ENCODE measurements around the gene CYP27B1. TPM values are rescaled to one million over a fixed set of nuclear protein-coding genes. Genes with fewer than 3 reads are reported as not detected.

The CYP27B1 gene
- total and polyA plus RNA-seq, 2 experiments from 2014 or later = 1.1 to 2.7 TPM

DNA sequence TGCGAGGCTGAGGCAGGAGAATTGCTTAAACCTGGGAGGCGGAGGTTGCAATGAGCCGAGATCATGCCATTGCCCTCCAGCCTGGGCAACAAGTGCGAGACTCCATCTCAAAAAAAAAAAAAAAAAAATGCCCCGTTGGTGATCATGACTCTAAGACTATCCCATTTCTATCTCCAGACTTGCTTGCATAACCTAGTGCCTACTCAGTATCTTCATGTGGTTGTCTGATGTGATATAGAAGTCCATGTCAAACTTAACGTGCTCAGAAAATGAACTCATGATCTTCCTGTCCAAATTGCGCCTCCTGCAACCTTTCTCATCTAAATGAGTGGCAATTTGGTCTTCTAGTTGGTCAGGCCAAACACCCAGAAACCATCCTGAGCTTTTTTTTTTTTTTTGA is 11.0 kb upstream of the CYP27B1 start:
- H3K4me3 Mint-ChIP-seq = no peak overlapping the region
- Histone ChIP-seq H3K4me1 (ENCODE audit: insufficient read depth) (no peaks in the 10 kb centered on the region), H3F3A (replicated peaks; ENCODE audit: low read depth) (no peaks in the 10 kb centered on the region), H3K27me3 (ENCODE audit: insufficient read depth) (peaks cover 15% of the 10 kb centered on the region), H3K36me3 (ENCODE audit: insufficient read depth) (no peaks in the 10 kb centered on the region), H3K9me2 (ENCODE audit: insufficient read depth) (no peaks in the 10 kb centered on the region), H3K27ac (ENCODE audit: low read depth) (no peak overlapping the region), H3K4me2 (no peak overlapping the region), H3K79me2 (replicated peaks; ENCODE audit: insufficient read depth) (peaks cover 2% of the 10 kb centered on the region), H3K4me3 (no peak overlapping the region), H4K20me1 (replicated peaks; ENCODE audit: insufficient read depth) (no peaks in the 10 kb centered on the region; the same call in 1 of the 2 replicates), H2AFZ (no peak overlapping the region)
- H3K27ac Mint-ChIP-seq = no peak overlapping the region
- no peaks in the 10 kb centered on the region; the same call in 2 of the 3 replicates for H3K9me3 Mint-ChIP-seq
- TF ChIP-seq JUNB (IDR thresholded peaks at IDR 0.05; ENCODE audit: unreplicated experiment) (no peak), CREB1 (CRISPR knock-in tag; IDR thresholded peaks at IDR 0.05; ENCODE audit: low read depth) (no peak), ZNF331 (CRISPR knock-in tag; IDR thresholded peaks at IDR 0.05; ENCODE audit: low read depth) (no peak), STAT1 (IDR thresholded peaks at IDR 0.05; ENCODE audit: unreplicated experiment) (no peak), EZH2 (IDR thresholded peaks at IDR 0.05; ENCODE audit: low read depth, unreplicated experiment) (no peak), ETS1 (IDR thresholded peaks at IDR 0.05) (no peak), POLR2AphosphoS5 (IDR thresholded peaks at IDR 0.05; ENCODE audit: low read depth) (no peak), REST (IDR thresholded peaks at IDR 0.05; ENCODE audit: unreplicated experiment) (no peak), EZH2phosphoT487 (IDR thresholded peaks at IDR 0.05; ENCODE audit: unreplicated experiment) (no peak), NANOG (IDR thresholded peaks at IDR 0.05; ENCODE audit: borderline replicate concordance) (no peak), ZNF114 (CRISPR knock-in tag; IDR thresholded peaks at IDR 0.05) (no peak)
- TF ChIP-seq, protein P1, sequence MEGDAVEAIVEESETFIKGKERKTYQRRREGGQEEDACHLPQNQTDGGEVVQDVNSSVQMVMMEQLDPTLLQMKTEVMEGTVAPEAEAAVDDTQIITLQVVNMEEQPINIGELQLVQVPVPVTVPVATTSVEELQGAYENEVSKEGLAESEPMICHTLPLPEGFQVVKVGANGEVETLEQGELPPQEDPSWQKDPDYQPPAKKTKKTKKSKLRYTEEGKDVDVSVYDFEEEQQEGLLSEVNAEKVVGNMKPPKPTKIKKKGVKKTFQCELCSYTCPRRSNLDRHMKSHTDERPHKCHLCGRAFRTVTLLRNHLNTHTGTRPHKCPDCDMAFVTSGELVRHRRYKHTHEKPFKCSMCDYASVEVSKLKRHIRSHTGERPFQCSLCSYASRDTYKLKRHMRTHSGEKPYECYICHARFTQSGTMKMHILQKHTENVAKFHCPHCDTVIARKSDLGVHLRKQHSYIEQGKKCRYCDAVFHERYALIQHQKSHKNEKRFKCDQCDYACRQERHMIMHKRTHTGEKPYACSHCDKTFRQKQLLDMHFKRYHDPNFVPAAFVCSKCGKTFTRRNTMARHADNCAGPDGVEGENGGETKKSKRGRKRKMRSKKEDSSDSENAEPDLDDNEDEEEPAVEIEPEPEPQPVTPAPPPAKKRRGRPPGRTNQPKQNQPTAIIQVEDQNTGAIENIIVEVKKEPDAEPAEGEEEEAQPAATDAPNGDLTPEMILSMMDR (conservative IDR thresholded peaks at IDR 0.05; ENCODE audit: low read depth in 2 of 2) = no peak
- TF ChIP-seq, protein P2, sequence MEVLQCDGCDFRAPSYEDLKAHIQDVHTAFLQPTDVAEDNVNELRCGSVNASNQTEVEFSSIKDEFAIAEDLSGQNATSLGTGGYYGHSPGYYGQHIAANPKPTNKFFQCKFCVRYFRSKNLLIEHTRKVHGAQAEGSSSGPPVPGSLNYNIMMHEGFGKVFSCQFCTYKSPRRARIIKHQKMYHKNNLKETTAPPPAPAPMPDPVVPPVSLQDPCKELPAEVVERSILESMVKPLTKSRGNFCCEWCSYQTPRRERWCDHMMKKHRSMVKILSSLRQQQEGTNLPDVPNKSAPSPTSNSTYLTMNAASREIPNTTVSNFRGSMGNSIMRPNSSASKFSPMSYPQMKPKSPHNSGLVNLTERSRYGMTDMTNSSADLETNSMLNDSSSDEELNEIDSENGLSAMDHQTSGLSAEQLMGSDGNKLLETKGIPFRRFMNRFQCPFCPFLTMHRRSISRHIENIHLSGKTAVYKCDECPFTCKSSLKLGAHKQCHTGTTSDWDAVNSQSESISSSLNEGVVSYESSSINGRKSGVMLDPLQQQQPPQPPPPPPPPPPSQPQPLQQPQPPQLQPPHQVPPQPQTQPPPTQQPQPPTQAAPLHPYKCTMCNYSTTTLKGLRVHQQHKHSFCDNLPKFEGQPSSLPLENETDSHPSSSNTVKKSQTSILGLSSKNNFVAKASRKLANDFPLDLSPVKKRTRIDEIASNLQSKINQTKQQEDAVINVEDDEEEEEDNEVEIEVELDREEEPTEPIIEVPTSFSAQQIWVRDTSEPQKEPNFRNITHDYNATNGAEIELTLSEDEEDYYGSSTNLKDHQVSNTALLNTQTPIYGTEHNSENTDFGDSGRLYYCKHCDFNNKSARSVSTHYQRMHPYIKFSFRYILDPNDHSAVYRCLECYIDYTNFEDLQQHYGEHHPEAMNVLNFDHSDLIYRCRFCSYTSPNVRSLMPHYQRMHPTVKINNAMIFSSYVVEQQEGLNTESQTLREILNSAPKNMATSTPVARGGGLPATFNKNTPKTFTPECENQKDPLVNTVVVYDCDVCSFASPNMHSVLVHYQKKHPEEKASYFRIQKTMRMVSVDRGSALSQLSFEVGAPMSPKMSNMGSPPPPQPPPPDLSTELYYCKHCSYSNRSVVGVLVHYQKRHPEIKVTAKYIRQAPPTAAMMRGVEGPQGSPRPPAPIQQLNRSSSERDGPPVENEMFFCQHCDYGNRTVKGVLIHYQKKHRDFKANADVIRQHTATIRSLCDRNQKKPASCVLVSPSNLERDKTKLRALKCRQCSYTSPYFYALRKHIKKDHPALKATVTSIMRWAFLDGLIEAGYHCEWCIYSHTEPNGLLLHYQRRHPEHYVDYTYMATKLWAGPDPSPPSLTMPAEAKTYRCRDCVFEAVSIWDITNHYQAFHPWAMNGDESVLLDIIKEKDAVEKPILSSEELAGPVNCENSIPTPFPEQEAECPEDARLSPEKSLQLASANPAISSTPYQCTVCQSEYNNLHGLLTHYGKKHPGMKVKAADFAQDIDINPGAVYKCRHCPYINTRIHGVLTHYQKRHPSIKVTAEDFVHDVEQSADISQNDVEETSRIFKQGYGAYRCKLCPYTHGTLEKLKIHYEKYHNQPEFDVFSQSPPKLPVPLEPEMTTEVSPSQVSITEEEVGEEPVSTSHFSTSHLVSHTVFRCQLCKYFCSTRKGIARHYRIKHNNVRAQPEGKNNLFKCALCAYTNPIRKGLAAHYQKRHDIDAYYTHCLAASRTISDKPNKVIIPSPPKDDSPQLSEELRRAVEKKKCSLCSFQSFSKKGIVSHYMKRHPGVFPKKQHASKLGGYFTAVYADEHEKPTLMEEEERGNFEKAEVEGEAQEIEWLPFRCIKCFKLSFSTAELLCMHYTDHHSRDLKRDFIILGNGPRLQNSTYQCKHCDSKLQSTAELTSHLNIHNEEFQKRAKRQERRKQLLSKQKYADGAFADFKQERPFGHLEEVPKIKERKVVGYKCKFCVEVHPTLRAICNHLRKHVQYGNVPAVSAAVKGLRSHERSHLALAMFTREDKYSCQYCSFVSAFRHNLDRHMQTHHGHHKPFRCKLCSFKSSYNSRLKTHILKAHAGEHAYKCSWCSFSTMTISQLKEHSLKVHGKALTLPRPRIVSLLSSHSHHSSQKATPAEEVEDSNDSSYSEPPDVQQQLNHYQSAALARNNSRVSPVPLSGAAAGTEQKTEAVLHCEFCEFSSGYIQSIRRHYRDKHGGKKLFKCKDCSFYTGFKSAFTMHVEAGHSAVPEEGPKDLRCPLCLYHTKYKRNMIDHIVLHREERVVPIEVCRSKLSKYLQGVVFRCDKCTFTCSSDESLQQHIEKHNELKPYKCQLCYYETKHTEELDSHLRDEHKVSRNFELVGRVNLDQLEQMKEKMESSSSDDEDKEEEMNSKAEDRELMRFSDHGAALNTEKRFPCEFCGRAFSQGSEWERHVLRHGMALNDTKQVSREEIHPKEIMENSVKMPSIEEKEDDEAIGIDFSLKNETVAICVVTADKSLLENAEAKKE (CRISPR knock-in tag; IDR thresholded peaks at IDR 0.05) = no peak
- no peak for DNase-seq (ENCODE audit: low spot score)
- peaks cover under 1% of the 10 kb centered on the region; the same call in 2 of the 3 replicates for H3K4me1 Mint-ChIP-seq
- ATAC-seq = no peak
- peaks cover 5% of the 10 kb centered on the region for H3K27me3 Mint-ChIP-seq (ENCODE audit: insufficient read depth, low read depth, poor library complexity)
- 0 out of 3 replicates have a peak, but pooled peaks cover 3% of the 10 kb centered on the region for H3K36me3 Mint-ChIP-seq (ENCODE audit: low read depth)
